IMR-90 (cell line): ENCODE results near the gene CATSPERZ. TPM values are rescaled to one million over a fixed set of nuclear protein-coding genes. Genes with fewer than 3 reads are reported as not detected.

Experiments used
- ATAC-seq: fragments of 200-7000 bp; cut with Tn5 transposase; 2 replicates; pipeline ENCODE4 v1.9.1; 2020; ENCODE audit warnings: low read depth, mild to moderate bottlenecking, moderate library complexity
- BruUV-seq: library from RNA; stranded (reverse); fragments of 400-500 nt; replicated peaks from 2 replicates; lab custom pipeline; 2021; lab: Mats Ljungman, UMichigan
- CTCF ChIA-PET: fragments of 300-600 bp; formaldehyde crosslinking; extraction: SDS; loops from one replicate; lab custom pipeline; 2021; ENCODE audit warnings: antibody characterized with exemption; lab: Yijun Ruan, JAX
- POLR2A ChIA-PET: fragments of 300-600 bp; sonication (Branson Sonifier 250); formaldehyde crosslinking; loops from one replicate; lab custom pipeline; 2022; ENCODE audit warnings: antibody characterized with exemption; ENCODE audit not compliant: unreplicated experiment; lab: Charles Lee
- DNase-seq: peaks from one replicate; pipeline ENCODE4 v3.0.0; 2013
- H2AFZ ChIP-seq: replicated peaks from 2 replicates; pipeline ENCODE3; 2013; ENCODE audit warnings: low read length, mild to moderate bottlenecking; ENCODE audit not compliant: poor library complexity
- H2AK5ac ChIP-seq: 2 replicates; pipeline ENCODE4 v1.6.1; 2013; ENCODE audit warnings: low read depth, low read length, inconsistent platforms
- H2AK9ac ChIP-seq: replicated peaks from 2 replicates; pipeline ENCODE3; 2013; ENCODE audit warnings: mild to moderate bottlenecking, low read depth, low read length, moderate library complexity; ENCODE audit not compliant: poor library complexity
- H2BK120ac ChIP-seq: 2 replicates; pipeline ENCODE4 v1.6.1; 2013; ENCODE audit warnings: low read depth, low read length, inconsistent platforms
- H2BK15ac ChIP-seq: 3 replicates; pipeline ENCODE4 v1.6.1; 2013; ENCODE audit warnings: low read depth, low read length, inconsistent platforms
- H2BK20ac ChIP-seq: 2 replicates; pipeline ENCODE4 v1.6.1; 2013; ENCODE audit warnings: low read depth, mild to moderate bottlenecking, inconsistent platforms, low read length, moderate library complexity
- H2BK5ac ChIP-seq: 2 replicates; pipeline ENCODE4 v1.6.1; 2013; ENCODE audit warnings: mild to moderate bottlenecking, low read depth, low read length, inconsistent platforms; ENCODE audit not compliant: poor library complexity, severe bottlenecking
- H3K14ac ChIP-seq: replicated peaks from 2 replicates; pipeline ENCODE4 v1.6.1; 2013; ENCODE audit warnings: low read depth, low read length, inconsistent platforms
- H3K18ac ChIP-seq: 2 replicates; pipeline ENCODE4 v1.6.1; 2013; ENCODE audit warnings: low read depth, low read length, control low read depth
- H3K23ac ChIP-seq: 2 replicates; pipeline ENCODE4 v1.6.1; 2013; ENCODE audit warnings: low read depth, low read length, inconsistent platforms
- H3K27ac ChIP-seq: 2 replicates; pipeline ENCODE4 v1.5.1; 2013; ENCODE audit warnings: mild to moderate bottlenecking, control low read depth, low read length; ENCODE audit not compliant: insufficient read depth
- H3K27me3 ChIP-seq: 2 replicates; pipeline ENCODE4 v1.6.1; 2013; ENCODE audit warnings: low read length; ENCODE audit not compliant: control insufficient read depth, insufficient read depth
- H3K36me3 ChIP-seq: 2 replicates; pipeline ENCODE4 v1.6.1; 2013; ENCODE audit warnings: low read length, mixed read lengths; ENCODE audit not compliant: control insufficient read depth, insufficient read depth
- H3K4ac ChIP-seq: 2 replicates; pipeline ENCODE4 v1.6.1; 2013; ENCODE audit warnings: low read depth, low read length, inconsistent platforms
- H3K4me1 ChIP-seq: 2 replicates; pipeline ENCODE4 v1.6.1; 2013; ENCODE audit warnings: low read length, mixed read lengths; ENCODE audit not compliant: control insufficient read depth, insufficient read depth
- H3K4me2 ChIP-seq: 2 replicates; pipeline ENCODE4 v1.6.1; 2013; ENCODE audit warnings: low read depth, mild to moderate bottlenecking, control low read depth, low read length, moderate library complexity
- H3K4me3 ChIP-seq: 2 replicates; pipeline ENCODE4 v1.5.1; 2013; ENCODE audit warnings: low read depth, mild to moderate bottlenecking, control low read depth, low read length, moderate library complexity; ENCODE audit not compliant: insufficient read depth
- H3K56ac ChIP-seq: 2 replicates; pipeline ENCODE4 v1.6.1; 2013; ENCODE audit warnings: low read length, inconsistent platforms; ENCODE audit not compliant: insufficient read depth; ENCODE audit errors: extremely low read depth
- H3K79me1 ChIP-seq, 2 experiments: 2 replicates each; pipeline ENCODE4 v1.6.1; 2013; ENCODE audit warnings: low read length in 2 of 2, inconsistent platforms in 1 of 2, low read depth in 1 of 2
- H3K9ac ChIP-seq: 2 replicates; pipeline ENCODE4 v1.6.1; 2013; ENCODE audit warnings: low read depth, low read length, control low read depth
- H3K9me1 ChIP-seq: 2 replicates; pipeline ENCODE4 v1.6.1; 2013; ENCODE audit warnings: low read length, inconsistent platforms; ENCODE audit not compliant: insufficient read depth
- H3K9me3 ChIP-seq: 2 replicates; pipeline ENCODE4 v1.6.1; 2013; ENCODE audit warnings: low read length; ENCODE audit not compliant: control insufficient read depth, insufficient read depth
- H4K20me1 ChIP-seq: 2 replicates; pipeline ENCODE4 v1.6.1; 2013; ENCODE audit warnings: low read length, inconsistent platforms; ENCODE audit not compliant: insufficient read depth
- H4K5ac ChIP-seq: 2 replicates; pipeline ENCODE4 v1.6.1; 2013; ENCODE audit warnings: mild to moderate bottlenecking, low read depth, low read length, control low read depth
- H4K8ac ChIP-seq, 2 experiments: 2 replicates each; pipeline ENCODE4 v1.6.1; 2013; ENCODE audit warnings: low read depth in 2 of 2, low read length in 2 of 2, control low read depth in 1 of 2, inconsistent platforms in 1 of 2
- H4K91ac ChIP-seq: 2 replicates; pipeline ENCODE4 v1.6.1; 2013; ENCODE audit warnings: low read depth, low read length, inconsistent platforms; ENCODE audit not compliant: insufficient read depth
- BHLHE40 ChIP-seq: fragments of 150-350 bp; IDR thresholded peaks from 2 replicates; pipeline ENCODE4 v1.6.1; 2016; ENCODE audit warnings: mild to moderate bottlenecking, low read depth, low read length
- MXI1 ChIP-seq: IDR thresholded peaks from 2 replicates; pipeline ENCODE4 v1.6.1; 2012; ENCODE audit warnings: low read depth, mild to moderate bottlenecking, low read length, moderate library complexity, borderline replicate concordance
- POLR2A ChIP-seq: IDR thresholded peaks from 2 replicates; pipeline ENCODE4 v1.6.1; 2012; ENCODE audit warnings: mild to moderate bottlenecking, low read depth, low read length
- RAD21 ChIP-seq: IDR thresholded peaks from 2 replicates; pipeline ENCODE4 v1.6.1; 2012; ENCODE audit warnings: low read length, improper control_type of control experiment
- WGBS, 2 experiments: methylation state at CpG; one replicate each; pipeline versions ENCODE4 v1.1.5 to v1.1.7; 2013; ENCODE audit warnings: missing lambda C conversion rate in 2 of 2; ENCODE audit not compliant: insufficient read length in 1 of 2; ENCODE audit errors: extremely low coverage in 2 of 2; 5-methylcytosine and 5-hydroxymethylcytosine counted together
- dilution Hi-C: fragments of 300-500 bp; cut with HindIII; formaldehyde crosslinking; loops from one replicate; pipeline ENCODE4 v1.14.3; 2018; ENCODE audit warnings: low sequenced_read_pairs; ENCODE audit not compliant: unreplicated experiment
- in situ Hi-C: fragments of 300-500 bp; cut with MboI; formaldehyde crosslinking; loops from 3 replicates; pipeline ENCODE4 v1.14.3; 2019; ENCODE audit warnings: low sequenced_read_pairs, inconsistent platforms, mixed read lengths
- intact Hi-C: fragments of 100-400 bp; cut with micrococcal nuclease; formaldehyde crosslinking; loops from 2 replicates; pipeline ENCODE4 v1.10.0; 2022
- polyA plus RNA-seq, 3 experiments: library from polyadenylated mRNA; depleted of rRNA; stranded (reverse); fragments of >200 nt; gene quantifications; 2 replicates each; pipeline ENCODE4 v1.2.3, GENCODE V29; 2012; ENCODE audit warnings: low replicate concordance in 1 of 3
- total RNA-seq: library from RNA; depleted of rRNA; stranded (reverse); fragments of >200 nt; gene quantifications from 2 replicates; pipeline ENCODE4 v1.2.3, GENCODE V29; 2012
- TF ChIP-seq, protein P1 (sequence below): fragments of 150-350 bp; IDR thresholded peaks from 2 replicates; pipeline ENCODE4 v1.6.1; 2017; ENCODE audit warnings: mild to moderate bottlenecking, antibody characterized with exemption, low read length, low read depth

The CATSPERZ gene
- total and polyA plus RNA-seq, 2 of the 4 experiments (the other 2 are of a cell fraction): not detected

DNA sequence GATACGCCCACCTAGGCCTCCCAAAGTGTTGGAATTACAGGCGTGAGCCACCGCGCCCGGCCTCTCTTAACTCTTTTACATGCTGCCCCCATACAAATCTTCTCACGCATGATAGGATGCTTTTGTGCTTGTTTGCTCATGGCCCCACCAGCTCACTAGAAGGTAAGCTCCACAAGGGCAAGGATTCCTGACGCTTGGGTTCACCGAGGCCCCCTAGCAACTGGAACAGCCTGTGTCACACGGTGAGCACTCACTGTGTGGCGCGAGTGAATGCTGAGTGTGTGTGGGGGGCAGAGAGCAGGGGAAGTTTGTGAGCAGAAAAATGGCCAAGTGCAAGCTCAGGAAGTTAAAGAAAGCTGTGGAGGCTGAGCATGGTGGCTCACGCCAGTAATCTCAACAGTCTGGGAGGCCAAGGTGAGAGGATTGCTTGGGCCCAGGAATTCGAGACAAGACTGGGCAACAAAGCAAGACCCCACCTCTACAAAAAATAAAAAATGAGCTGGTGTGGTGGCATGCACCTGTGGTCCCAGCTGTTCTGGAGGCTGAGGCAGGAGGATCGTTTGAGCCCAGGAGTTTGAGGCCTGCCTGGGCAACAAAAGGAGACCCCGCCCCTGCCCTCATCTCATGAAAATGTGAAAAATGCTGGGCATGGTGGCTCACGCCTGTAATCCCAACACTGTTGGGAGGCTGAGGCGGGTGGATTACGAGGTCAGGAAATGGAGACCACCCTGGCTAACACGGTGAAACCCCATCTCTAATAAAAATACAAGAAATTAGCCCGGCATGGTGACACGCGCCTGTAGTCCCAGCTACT, 18.0 kb upstream of the CATSPERZ start:
- H4K20me1 ChIP-seq: no peaks in the 10 kb centered on the region
- WGBS, 2 experiments: 100% methylated on average over 1 of the region's 22 CpGs; no CpG with 5 or more reads in 1 of the 2 experiments
- H3K4ac ChIP-seq: no peak overlapping the region
- H2AK9ac ChIP-seq: no peak overlapping the region
- no peak for TF ChIP-seq BHLHE40
- no peak for TF ChIP-seq RAD21
- TF ChIP-seq MXI1: no peak
- TF ChIP-seq POLR2A: no peak
- TF ChIP-seq, protein P1, sequence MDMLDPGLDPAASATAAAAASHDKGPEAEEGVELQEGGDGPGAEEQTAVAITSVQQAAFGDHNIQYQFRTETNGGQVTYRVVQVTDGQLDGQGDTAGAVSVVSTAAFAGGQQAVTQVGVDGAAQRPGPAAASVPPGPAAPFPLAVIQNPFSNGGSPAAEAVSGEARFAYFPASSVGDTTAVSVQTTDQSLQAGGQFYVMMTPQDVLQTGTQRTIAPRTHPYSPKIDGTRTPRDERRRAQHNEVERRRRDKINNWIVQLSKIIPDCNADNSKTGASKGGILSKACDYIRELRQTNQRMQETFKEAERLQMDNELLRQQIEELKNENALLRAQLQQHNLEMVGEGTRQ: no peak
- H3K36me3 ChIP-seq: peaks cover 18% of the 10 kb centered on the region
- no peak overlapping the region for H2AFZ ChIP-seq
- ATAC-seq: no peak
- H2AK5ac ChIP-seq: no peak overlapping the region
- H2BK15ac ChIP-seq: no peak overlapping the region
- H4K91ac ChIP-seq: no peak overlapping the region
- no peak overlapping the region for H3K4me3 ChIP-seq
- intact Hi-C loops (no loop called here), in situ Hi-C loops (no loop called here), dilution Hi-C loops (no loop called here)
- no peak overlapping the region for H3K23ac ChIP-seq
- ChIA-PET POLR2A (no interaction called here), CTCF (no interaction called here)
- H3K9me3 ChIP-seq: no peaks in the 10 kb centered on the region
- H3K56ac ChIP-seq: no peak overlapping the region
- H2BK120ac ChIP-seq: no peak overlapping the region
- no peak overlapping the region for H3K14ac ChIP-seq
- no peak overlapping the region for H3K4me2 ChIP-seq
- H3K9ac ChIP-seq: no peak overlapping the region
- H3K27me3 ChIP-seq: no peaks in the 10 kb centered on the region
- BruUV-seq: no TSS peak
- no peak overlapping the region for H3K27ac ChIP-seq
- H2BK20ac ChIP-seq: no peak overlapping the region
- H4K8ac ChIP-seq: no peak overlapping the region
- H4K5ac ChIP-seq: no peak overlapping the region
- DNase-seq: no peak
- no peak overlapping the region for H2BK5ac ChIP-seq
- H3K4me1 ChIP-seq: peaks cover 8% of the 10 kb centered on the region
- H3K79me1 ChIP-seq: peaks cover 15 to 37% of the 10 kb centered on the region in 2 experiments
- peaks cover 5% of the 10 kb centered on the region; the same call in 1 of the 2 replicates for H3K9me1 ChIP-seq
- no peak overlapping the region for H3K18ac ChIP-seq
